ENCODE results near the gene L3MBTL3. TPM values are rescaled to one million over a fixed set of nuclear protein-coding genes. Genes with fewer than 3 reads are reported as not detected.

The L3MBTL3 gene
- polyA plus RNA-seq, 1 experiment = 23.2 TPM

DNA sequence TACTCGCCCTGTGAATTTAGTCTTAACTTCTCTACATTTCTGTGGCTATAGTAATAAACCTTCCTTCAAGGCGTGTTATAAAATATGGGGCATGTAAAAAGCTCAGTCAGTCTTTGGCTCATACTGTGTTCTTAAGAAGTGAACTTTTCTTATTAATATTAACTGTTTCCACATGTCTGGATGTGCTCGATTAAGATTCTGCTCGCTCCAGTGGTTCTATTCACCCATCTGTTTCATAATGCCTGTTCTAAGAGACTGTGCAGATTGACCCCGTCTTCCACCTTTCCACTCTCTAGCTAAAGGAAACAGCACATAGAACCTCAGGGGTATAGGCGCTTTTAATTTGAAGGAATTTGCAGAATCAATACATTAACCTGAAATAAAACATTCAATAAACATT is 99.9 kb downstream of the L3MBTL3 start:
- Histone ChIP-seq H3K27ac (ENCODE audit: low read depth, low read length) (no peak overlapping the region), H3K4me3 (ENCODE audit: low read depth, low read length) (no peak overlapping the region), H3K27me3 (ENCODE audit: control insufficient read depth, insufficient read depth, low read length) (no peaks in the 10 kb centered on the region), H3K9me3 (ENCODE audit: control insufficient read depth, insufficient read depth, low read length) (no peaks in the 10 kb centered on the region)
- TF ChIP-seq, protein P1, sequence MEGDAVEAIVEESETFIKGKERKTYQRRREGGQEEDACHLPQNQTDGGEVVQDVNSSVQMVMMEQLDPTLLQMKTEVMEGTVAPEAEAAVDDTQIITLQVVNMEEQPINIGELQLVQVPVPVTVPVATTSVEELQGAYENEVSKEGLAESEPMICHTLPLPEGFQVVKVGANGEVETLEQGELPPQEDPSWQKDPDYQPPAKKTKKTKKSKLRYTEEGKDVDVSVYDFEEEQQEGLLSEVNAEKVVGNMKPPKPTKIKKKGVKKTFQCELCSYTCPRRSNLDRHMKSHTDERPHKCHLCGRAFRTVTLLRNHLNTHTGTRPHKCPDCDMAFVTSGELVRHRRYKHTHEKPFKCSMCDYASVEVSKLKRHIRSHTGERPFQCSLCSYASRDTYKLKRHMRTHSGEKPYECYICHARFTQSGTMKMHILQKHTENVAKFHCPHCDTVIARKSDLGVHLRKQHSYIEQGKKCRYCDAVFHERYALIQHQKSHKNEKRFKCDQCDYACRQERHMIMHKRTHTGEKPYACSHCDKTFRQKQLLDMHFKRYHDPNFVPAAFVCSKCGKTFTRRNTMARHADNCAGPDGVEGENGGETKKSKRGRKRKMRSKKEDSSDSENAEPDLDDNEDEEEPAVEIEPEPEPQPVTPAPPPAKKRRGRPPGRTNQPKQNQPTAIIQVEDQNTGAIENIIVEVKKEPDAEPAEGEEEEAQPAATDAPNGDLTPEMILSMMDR (IDR thresholded peaks at IDR 0.05; ENCODE audit: low read depth, low read length) = no peak
- ChIA-PET CTCF (no interaction called here), POLR2A (no interaction called here)
- no peak for DNase-seq (ENCODE audit: low read depth, low spot score)

DNA sequence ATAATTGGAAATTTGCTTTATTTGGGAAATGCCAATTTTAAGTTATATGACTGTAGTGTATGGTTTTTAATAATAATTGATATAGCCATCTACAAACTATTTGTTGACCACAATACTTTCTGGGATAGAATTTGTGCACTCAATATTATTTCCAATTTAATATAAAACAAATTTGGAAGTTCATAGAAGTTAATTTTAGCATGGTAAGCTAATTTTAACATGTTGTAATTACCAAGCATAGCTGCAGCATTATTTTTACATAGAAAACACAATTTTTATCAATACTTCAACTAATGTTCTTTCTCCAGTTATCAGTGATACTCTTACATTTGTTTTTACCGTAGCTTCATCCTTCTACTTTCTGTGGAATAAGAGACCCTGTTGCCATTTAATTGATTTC is 100.8 kb downstream of the L3MBTL3 start:
- POLR2A ChIA-PET = no interaction called here
- Histone ChIP-seq H3K27me3 (ENCODE audit: control insufficient read depth, insufficient read depth, low read length) (no peaks in the 10 kb centered on the region), H3K4me3 (ENCODE audit: low read depth, low read length) (no peak overlapping the region), H3K27ac (ENCODE audit: low read depth, low read length) (no peak overlapping the region), H3K9me3 (ENCODE audit: control insufficient read depth, insufficient read depth, low read length) (no peaks in the 10 kb centered on the region)
- no peak for DNase-seq (ENCODE audit: low read depth, low spot score)
- TF ChIP-seq, protein P1 (IDR thresholded peaks at IDR 0.05; ENCODE audit: low read depth, low read length) = no peak
- CTCF ChIA-PET = no interaction called here

DNA sequence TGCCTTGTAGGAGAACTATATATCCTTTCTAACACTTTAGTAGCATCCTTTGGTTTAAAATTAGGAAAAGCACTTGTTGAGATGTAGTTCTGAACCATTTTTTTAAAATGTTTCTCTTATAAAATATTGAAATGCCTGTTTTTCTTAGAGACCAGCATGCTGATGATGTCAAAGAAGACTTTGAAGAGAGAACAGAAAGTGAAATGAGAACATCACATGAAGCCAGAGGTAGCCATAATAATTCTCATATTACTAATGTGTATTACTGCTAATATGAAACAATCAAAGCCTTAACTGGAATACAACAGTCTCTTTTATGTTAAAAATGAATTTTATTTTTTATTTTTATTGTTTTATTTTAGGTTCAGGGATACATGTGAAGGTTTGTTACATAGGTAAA is 102.3 kb downstream of the L3MBTL3 start:
- Histone ChIP-seq H3K4me3 (ENCODE audit: low read depth, low read length) (no peak overlapping the region), H3K9me3 (ENCODE audit: control insufficient read depth, insufficient read depth, low read length) (no peaks in the 10 kb centered on the region), H3K27me3 (ENCODE audit: control insufficient read depth, insufficient read depth, low read length) (no peaks in the 10 kb centered on the region), H3K27ac (ENCODE audit: low read depth, low read length) (no peak overlapping the region)
- ChIA-PET POLR2A (no interaction called here), CTCF (no interaction called here)
- TF ChIP-seq, protein P1 (IDR thresholded peaks at IDR 0.05; ENCODE audit: low read depth, low read length) = no peak
- DNase-seq (ENCODE audit: low read depth, low spot score) = no peak

DNA sequence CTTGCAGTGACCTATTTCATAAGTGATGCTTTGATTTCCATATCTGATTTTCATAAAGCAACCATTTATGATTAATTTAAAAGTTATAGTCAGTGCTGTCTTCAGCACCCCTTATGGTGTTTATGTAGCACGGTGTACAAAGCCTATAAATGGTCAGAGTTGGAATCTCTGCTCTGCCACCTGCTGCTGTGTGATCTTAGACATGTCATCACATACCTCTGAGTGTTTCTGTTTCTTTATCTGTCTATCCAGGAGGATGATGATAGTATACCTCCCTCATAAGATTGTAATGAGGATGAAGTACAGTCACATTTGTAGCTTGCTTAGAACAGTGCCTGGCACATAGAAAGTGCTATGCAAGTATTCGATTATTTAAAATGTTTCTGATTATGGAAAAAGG is 103.9 kb downstream of the L3MBTL3 start:
- DNase-seq (ENCODE audit: low read depth, low spot score) = no peak
- TF ChIP-seq, protein P1 (IDR thresholded peaks at IDR 0.05; ENCODE audit: low read depth, low read length) = no peak
- POLR2A ChIA-PET = no interaction called here

DNA sequence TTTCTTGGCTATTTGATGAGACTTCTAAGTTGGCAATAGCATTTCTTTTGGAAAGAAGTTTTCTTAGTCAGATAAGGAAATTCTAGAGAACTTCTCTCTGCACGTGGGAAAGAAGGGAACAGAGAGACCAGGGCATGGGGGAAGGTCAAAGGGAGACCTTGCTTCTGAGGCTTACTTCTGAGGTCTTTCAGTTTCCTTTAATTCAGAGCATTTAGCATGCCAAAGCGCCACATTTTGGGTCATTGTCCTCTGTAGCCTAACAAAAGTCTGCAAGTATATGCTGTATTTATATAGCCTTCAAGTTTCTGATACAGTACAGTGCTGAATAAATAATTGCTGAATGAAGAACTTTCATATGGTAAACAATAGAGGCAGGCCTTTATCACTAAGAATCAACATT is 108.8 kb downstream of the L3MBTL3 start:
- no peak overlapping the region for H3K4me3 ChIP-seq (ENCODE audit: low read depth, low read length)
- no peaks in the 10 kb centered on the region for H3K9me3 ChIP-seq (ENCODE audit: control insufficient read depth, insufficient read depth, low read length)
- no peak overlapping the region for H3K27ac ChIP-seq (ENCODE audit: low read depth, low read length)
- CTCF ChIA-PET = no interaction called here
- H3K27me3 ChIP-seq (ENCODE audit: control insufficient read depth, insufficient read depth, low read length) = no peaks in the 10 kb centered on the region
- no peak for DNase-seq (ENCODE audit: low read depth, low spot score)
- POLR2A ChIA-PET = no interaction called here
- TF ChIP-seq, protein P1 (IDR thresholded peaks at IDR 0.05; ENCODE audit: low read depth, low read length) = no peak

More for the DNA sequence above, 103.9 kb downstream of the L3MBTL3 start:
- H3K27ac ChIP-seq (ENCODE audit: low read depth, low read length) = no peak overlapping the region
- H3K4me3 ChIP-seq (ENCODE audit: low read depth, low read length) = no peak overlapping the region
- H3K27me3 ChIP-seq (ENCODE audit: control insufficient read depth, insufficient read depth, low read length) = no peaks in the 10 kb centered on the region
- H3K9me3 ChIP-seq (ENCODE audit: control insufficient read depth, insufficient read depth, low read length) = no peaks in the 10 kb centered on the region
- CTCF ChIA-PET = no interaction called here

Measured in AG04450 (cell line).